Stimulated activated naive CD4-positive, alpha-beta T cell (primary cell): ENCODE measurements around the gene PTPA.
A peak's percentile ranks its signal among the peaks of the same experiment; 100 is the strongest.
"Not testable (repeated sequence)": the region's sequence is repeated elsewhere in the genome, so short reads cannot be mapped to it uniquely, and the experiment has no call there.

Experiments used
- DNase-seq, 6 experiments: peaks; one replicate each; lab custom pipeline; 2025; lab: John Stamatoyannopoulos, UW

The PTPA gene

GRCh38 chr9:129176701-129177442 lies 65.7 kb downstream of the PTPA start:
- peak in 1 of 6 experiments; percentile 29 for DNase-seq

GRCh38 chr9:129177443-129177790 lies 66.2 kb downstream of the PTPA start:
- DNase-seq: no peak

GRCh38 chr9:129177791-129178567 lies 66.8 kb downstream of the PTPA start, which contains the start of gene IER5L:
IER5L (minus strand) TSS chr9:129178261; CDS start chr9:129178052, 209 bp downstream.
- peak; percentile 84 to 93 (median 92) for DNase-seq

- peak in 1 of 6 experiments; percentile 4 for DNase-seq
These were observed 67.6 kb downstream of the PTPA start for GRCh38 chr9:129178568-129179382.

GRCh38 chr9:129181246-129181645 lies 70.0 kb downstream of the PTPA start:
- no peak for DNase-seq

- DNase-seq: no peak
These were observed 70.9 kb downstream of the PTPA start for GRCh38 chr9:129182122-129182521.

- DNase-seq: no peak
These were observed 71.6 kb downstream of the PTPA start for GRCh38 chr9:129182625-129183494.

GRCh38 chr9:129183495-129184218 lies 72.4 kb downstream of the PTPA start:
- no peak for DNase-seq

GRCh38 chr9:129184219-129184524 lies 73.0 kb downstream of the PTPA start:
- DNase-seq: no peak

GRCh38 chr9:129184596-129185122 lies 73.4 kb downstream of the PTPA start:
- no peak for DNase-seq

- DNase-seq: no peak
These were observed 74.2 kb downstream of the PTPA start for GRCh38 chr9:129185402-129185801.

GRCh38 chr9:129185991-129186390 lies 74.8 kb downstream of the PTPA start:
- DNase-seq: no peak

GRCh38 chr9:129187042-129187441 lies 75.8 kb downstream of the PTPA start:
- DNase-seq: no peak

GRCh38 chr9:129189971-129190370 lies 78.8 kb downstream of the PTPA start:
- not testable (repeated sequence) for DNase-seq

- DNase-seq: no peak
These were observed 80.0 kb downstream of the PTPA start for GRCh38 chr9:129191234-129191633.

GRCh38 chr9:129193655-129194054 lies 82.4 kb downstream of the PTPA start:
- DNase-seq: no peak

- no peak for DNase-seq
These were observed 83.0 kb downstream of the PTPA start for GRCh38 chr9:129194221-129194620.

GRCh38 chr9:129195606-129196005 lies 84.4 kb downstream of the PTPA start:
- DNase-seq: no peak

GRCh38 chr9:129197045-129197444 lies 85.8 kb downstream of the PTPA start:
- not testable (repeated sequence) for DNase-seq

GRCh38 chr9:129197978-129198318 lies 86.7 kb downstream of the PTPA start:
- no peak for DNase-seq
